Motor neuron (in vitro differentiated cells): ENCODE data around the gene ITIH6. TPM values are rescaled to one million over a fixed set of nuclear protein-coding genes. Genes with fewer than 3 reads are reported as not detected.
"Not testable (repeated sequence)": the region's sequence is repeated elsewhere in the genome, so short reads cannot be mapped to it uniquely, and the experiment has no call there.

Experiments
- ATAC-seq, 8 experiments: fragments of 200-7000 bp; cut with Tn5 transposase; replicated peaks in 6 of 8; 2 replicates each; pipeline ENCODE4 v1.8.0; 2021; ENCODE audit warnings: mild to moderate bottlenecking in 8 of 8, moderate library complexity in 8 of 8
- H3K27ac ChIP-seq, 2 donors: fragments of 250-450 bp; sonication (Bioruptor Pico); 2 replicates each; pipeline ENCODE4 v1.9.0; 2021; ENCODE audit warnings: antibody characterized with exemption in 2 of 2, mild to moderate bottlenecking in 2 of 2, moderate library complexity in 1 of 2
- H3K4me1 ChIP-seq, 2 donors: fragments of 250-450 bp; sonication (Bioruptor Pico); replicated peaks in 1 of 2; 2 replicates each; pipeline ENCODE4 v1.6.1; 2021; ENCODE audit warnings: antibody characterized with exemption in 2 of 2, mild to moderate bottlenecking in 2 of 2, moderate library complexity in 1 of 2
- H3K4me3 ChIP-seq, 5 donors: fragments of 250-450 bp; sonication (Bioruptor Pico); 2 replicates each; pipeline ENCODE4 v1.9.0; 2021; ENCODE audit warnings: antibody characterized with exemption in 5 of 5, mild to moderate bottlenecking in 5 of 5, moderate library complexity in 4 of 5
- WGBS, 10 experiments: fragments of 450-650 bp; shearing (Covaris generic); methylation state at CpG; one replicate each; pipeline ENCODE4 v1.0.0; 2022; 5-methylcytosine and 5-hydroxymethylcytosine counted together
- in situ Hi-C, 9 experiments: fragments of 400-800 bp; cut with MboI; loops; one replicate each; pipeline ENCODE4 v1.15.0; 2021; ENCODE audit warnings: low sequenced_read_pairs in 9 of 9, low pct_unique_long_range_greater_than_20kb in 2 of 9; ENCODE audit not compliant: unreplicated experiment in 9 of 9
- total RNA-seq, 8 experiments: library from RNA; unstranded; fragments of 300-600 nt; gene quantifications; 2 replicates each; pipeline versions ENCODE4 v1.2.3 to v1.2.4, GENCODE V29; 2022

The ITIH6 gene
- total RNA-seq, 8 experiments from 2014 or later = under 0.01 to 0.41 (median 0.14) TPM; not detected in 3

GRCh38 chrX:54746928-54747327, 51.1 kb downstream of the ITIH6 start:
- Histone ChIP-seq H3K27ac (no peak overlapping the region), H3K4me1 (no peaks in the 10 kb centered on the region), H3K4me3 (no peak overlapping the region)
- ATAC-seq = peak in 3 of 8 experiments; percentile 58 to 79 (median 71)
- WGBS, 10 experiments = 0 to 10% methylated on average over 2 of the region's 2 CpGs; no CpG with 5 or more reads in 8 of the 10 experiments
- in situ Hi-C loops = no loop called here

DNA sequence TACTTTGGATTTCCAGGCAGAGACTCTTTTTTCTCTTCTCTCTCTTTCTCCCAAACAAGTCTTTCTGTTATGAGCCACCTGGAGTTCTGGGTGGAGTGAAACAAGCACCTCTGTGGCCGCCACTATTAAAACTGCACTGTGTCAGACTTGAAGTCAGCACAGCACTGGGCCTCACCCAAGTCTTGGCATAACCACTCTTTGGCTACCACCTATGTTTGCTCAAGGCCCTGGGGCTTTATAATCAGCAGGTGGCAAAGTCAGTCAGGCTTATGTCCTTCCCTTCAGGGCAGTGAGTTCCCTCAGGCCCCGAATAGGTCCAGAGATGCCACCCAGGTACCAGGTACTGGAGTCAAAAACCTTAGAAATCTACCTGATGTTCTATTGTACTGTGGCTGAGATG, 52.4 kb downstream of the ITIH6 start:
- ATAC-seq = no peak
- H3K4me1 ChIP-seq = no peaks in the 10 kb centered on the region
- H3K27ac ChIP-seq = no peak overlapping the region
- H3K4me3 ChIP-seq = no peak overlapping the region
- 90% methylated on average over 2 of the region's 2 CpGs; no CpG with 5 or more reads in 9 of the 10 experiments for WGBS, 10 experiments
- in situ Hi-C loops = no loop called here

- H3K4me3 ChIP-seq, H3K27ac ChIP-seq, in situ Hi-C loops, H3K4me1 ChIP-seq, ATAC-seq: not testable (repeated sequence)
- 21% methylated on average over 2 of the region's 6 CpGs; no CpG with 5 or more reads in 9 of the 10 experiments for WGBS, 10 experiments
Observed at GRCh38 chrX:54738567-54738966, 59.5 kb downstream of the ITIH6 start.

GRCh38 chrX:54736298-54736942, 61.6 kb downstream of the ITIH6 start:
- in situ Hi-C loops, ATAC-seq, H3K27ac ChIP-seq, H3K4me1 ChIP-seq, H3K4me3 ChIP-seq: not testable (repeated sequence)
- WGBS, 10 experiments = 93% methylated on average over 3 of the region's 36 CpGs; no CpG with 5 or more reads in 9 of the 10 experiments

DNA sequence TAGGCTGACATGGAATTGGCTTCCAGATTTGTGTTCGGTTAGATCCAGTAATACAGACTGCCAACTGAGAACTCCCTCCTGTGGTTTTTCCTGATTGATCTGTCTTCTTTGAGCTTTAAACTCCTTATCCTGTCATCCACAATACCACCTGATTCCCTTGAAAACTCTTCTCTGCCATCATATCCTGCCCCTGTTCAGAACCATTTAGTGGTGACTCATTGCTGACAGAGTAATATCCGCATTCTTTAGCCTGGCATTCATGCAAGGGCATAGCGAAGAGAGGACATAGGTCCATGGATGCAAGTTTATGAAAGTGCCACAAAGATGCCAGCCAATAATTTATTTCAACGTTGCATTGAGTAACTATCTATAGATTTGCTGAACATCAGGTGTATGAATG, 76.6 kb downstream of the ITIH6 start:
- Histone ChIP-seq H3K4me3 (no peak overlapping the region), H3K4me1 (no peaks in the 10 kb centered on the region), H3K27ac (no peak overlapping the region)
- ATAC-seq = no peak
- WGBS, 10 experiments = 11 to 100% (median 57%) methylated on average over 1 to 3 of the region's 4 CpGs; no CpG with 5 or more reads in 5 of the 10 experiments
- in situ Hi-C loops = no loop called here

- Histone ChIP-seq H3K4me1 (no peaks in the 10 kb centered on the region), H3K27ac (no peak overlapping the region), H3K4me3 (no peak overlapping the region)
- in situ Hi-C loops = no loop called here
- 50% methylated on average over 1 of the region's 1 CpG; no CpG with 5 or more reads in 9 of the 10 experiments for WGBS, 10 experiments
- ATAC-seq = no peak
Observed at GRCh38 chrX:54715621-54716020, 82.4 kb downstream of the ITIH6 start.

DNA sequence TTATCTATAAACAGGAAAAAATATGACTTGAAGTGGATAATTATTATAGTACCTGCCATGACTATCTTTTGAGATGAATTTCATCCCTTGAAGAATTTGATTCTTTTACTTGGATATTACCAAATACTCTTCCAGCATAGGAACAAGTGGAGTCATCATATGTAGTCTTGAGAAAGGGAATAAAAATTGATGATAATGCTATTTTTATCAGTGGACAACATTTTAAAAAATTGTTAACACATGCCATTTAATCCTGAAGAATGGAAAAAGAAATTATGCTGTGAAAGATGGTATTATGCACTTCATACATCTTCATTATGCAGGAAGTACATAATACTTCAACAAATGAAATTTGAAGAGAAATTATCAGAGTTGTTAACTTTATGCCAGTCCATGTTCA, 83.6 kb downstream of the ITIH6 start:
- no peak overlapping the region for H3K4me3 ChIP-seq
- no peak overlapping the region for H3K27ac ChIP-seq
- H3K4me1 ChIP-seq = no peaks in the 10 kb centered on the region
- ATAC-seq = no peak
- in situ Hi-C loops = no loop called here

DNA sequence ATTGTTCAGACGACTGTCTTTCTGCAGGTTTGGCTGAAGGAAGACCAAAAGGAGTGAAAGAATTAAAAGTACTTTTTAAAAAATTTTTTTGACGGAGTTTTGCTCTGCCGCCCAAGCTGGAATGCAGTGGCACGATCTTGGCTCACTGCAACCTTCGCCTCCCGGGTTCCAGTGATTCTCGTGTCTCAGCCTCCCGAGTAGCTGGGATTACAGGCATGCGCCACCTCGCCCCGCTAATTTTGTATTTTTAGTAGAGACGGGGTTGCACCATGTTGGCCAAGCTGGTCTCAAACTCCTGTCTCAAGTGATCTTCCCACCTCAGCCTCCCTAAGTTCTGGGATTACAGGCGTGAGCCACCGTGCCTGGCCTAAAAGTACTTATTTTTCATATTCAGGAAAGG, 86.3 kb downstream of the ITIH6 start:
- WGBS, 10 experiments = 0 to 86% (median 61%) methylated on average over 1 to 12 of the region's 14 CpGs; no CpG with 5 or more reads in 6 of the 10 experiments
- ATAC-seq = no peak
- Histone ChIP-seq H3K4me3 (no peak overlapping the region), H3K4me1 (no peaks in the 10 kb centered on the region), H3K27ac (no peak overlapping the region)
- in situ Hi-C loops = no loop called here

GRCh38 chrX:54710920-54711319, 87.1 kb downstream of the ITIH6 start:
- 21 to 57% (median 33%) methylated on average over 1 of the region's 1 CpG; no CpG with 5 or more reads in 7 of the 10 experiments for WGBS, 10 experiments
- H3K4me1 ChIP-seq = no peaks in the 10 kb centered on the region
- ATAC-seq = no peak
- in situ Hi-C loops = no loop called here
- no peak overlapping the region for H3K27ac ChIP-seq
- H3K4me3 ChIP-seq = no peak overlapping the region

- no peak overlapping the region for H3K4me3 ChIP-seq
- WGBS, 10 experiments = 0 to 40% methylated on average over 1 of the region's 2 CpGs; no CpG with 5 or more reads in 8 of the 10 experiments
- H3K27ac ChIP-seq = no peak overlapping the region
- no peaks in the 10 kb centered on the region for H3K4me1 ChIP-seq
- ATAC-seq = no peak
- in situ Hi-C loops = no loop called here
Observed at GRCh38 chrX:54708404-54708803, 89.7 kb downstream of the ITIH6 start.

Other genes with a start within 250 kb of the ITIH6 start
- 100 to 1,000 TPM; 119 to 407 (median 218) TPM for gene MAGED2, start 9.5 kb upstream of the ITIH6 start, total RNA-seq
- 100 to 1,000 TPM in 2 of 8 experiments, 10 to 100 TPM in 5, 1 to 10 TPM in 1; 3.7 to 152 (median 82.8) TPM for gene TRO, start 122.6 kb upstream of the ITIH6 start, total RNA-seq
- under 1 TPM in 7 of 8 experiments, not detected in 1; 0.21 to 0.69 (median 0.31) TPM for gene PFKFB1, start 195.9 kb upstream of the ITIH6 start, total RNA-seq
- 10 to 100 TPM in 3 of 8 experiments, 1 to 10 TPM in 5; 2.8 to 24.8 (median 6.8) TPM for gene APEX2, start 202.1 kb upstream of the ITIH6 start, total RNA-seq
- under 1 TPM in 1 of 8 experiments, not detected in 7; 0.09 TPM for gene ALAS2, start 232.7 kb upstream of the ITIH6 start, total RNA-seq